Muscle of back (tissue), 11 donors: ENCODE measurements around the gene LRP1. TPM values are rescaled to one million over a fixed set of nuclear protein-coding genes. Genes with fewer than 3 reads are reported as not detected.
"Not testable (repeated sequence)": the region's sequence is repeated elsewhere in the genome, so short reads cannot be mapped to it uniquely, and the experiment has no call there.

Experiments
- DNase-seq, 3 donors: peaks; one replicate each; pipeline versions ENCODE4 v3.0.0 to v3.0.0-alpha.2; 2013
- polyA plus RNA-seq, 10 donors: library from polyadenylated mRNA; unstranded; fragments of 120-200 nt; gene quantifications; one replicate each; pipeline ENCODE4 v1.2.1, GENCODE V29; 2013; ENCODE audit not compliant: insufficient read length in 10 of 10

LRP1 gene
- polyA plus RNA-seq, 10 donors: 95.2 to 226 (median 134) TPM

GRCh38 chr12:57110104-57111030 is 17.9 kb upstream of the LRP1 start:
- peak in 1 of 3 donors; percentile 78 for DNase-seq

DNA sequence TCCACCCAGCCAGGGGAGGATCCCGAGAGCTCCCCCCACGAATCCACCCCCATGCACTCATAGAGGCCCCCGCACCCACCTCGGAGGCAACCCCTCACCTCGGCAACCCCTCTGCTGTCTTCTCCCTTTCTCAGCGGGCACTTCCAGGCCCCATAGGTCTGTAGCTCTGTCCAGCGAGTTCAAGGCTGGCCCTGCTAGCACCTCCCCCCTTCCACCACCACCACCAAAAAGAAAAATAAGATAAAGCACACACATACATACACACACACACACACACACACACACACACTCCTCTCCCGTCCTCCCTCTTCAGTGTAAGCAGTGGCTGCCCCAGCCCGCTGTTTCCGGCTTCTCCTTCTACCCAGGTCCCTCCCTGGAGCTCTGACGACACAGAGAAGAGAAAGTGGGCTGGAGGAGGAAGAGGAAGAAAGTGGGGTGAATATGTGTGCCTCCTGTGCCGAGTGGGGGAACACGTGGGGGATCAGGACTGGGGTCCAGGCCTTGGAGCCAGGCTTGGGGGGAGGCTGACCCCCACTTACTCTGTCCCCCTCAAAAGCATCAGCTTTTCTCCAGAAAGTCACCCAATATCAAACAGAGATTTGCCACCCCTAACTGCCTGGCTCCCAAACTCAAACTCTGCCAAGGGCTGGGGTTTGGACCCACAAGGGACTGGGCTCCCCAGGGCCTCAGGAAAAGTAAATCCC is 17.1 kb upstream of the LRP1 start, which contains the start of gene STAT6:
STAT6 (minus strand) TSS at position 332 of the 704 bp plus-strand sequence. CDS start 3,084 bp downstream, outside the sequence.
- peak; percentile 83 to 94 (median 84) for DNase-seq

- DNase-seq: no peak
Measured at GRCh38 chr12:57112492-57113294, 15.6 kb upstream of the LRP1 start.

GRCh38 chr12:57116580-57117281 is 11.6 kb upstream of the LRP1 start:
- no peak for DNase-seq

- DNase-seq: peak in 1 of 3 donors; percentile 37
Measured at GRCh38 chr12:57118711-57119271, 9.5 kb upstream of the LRP1 start.

DNA sequence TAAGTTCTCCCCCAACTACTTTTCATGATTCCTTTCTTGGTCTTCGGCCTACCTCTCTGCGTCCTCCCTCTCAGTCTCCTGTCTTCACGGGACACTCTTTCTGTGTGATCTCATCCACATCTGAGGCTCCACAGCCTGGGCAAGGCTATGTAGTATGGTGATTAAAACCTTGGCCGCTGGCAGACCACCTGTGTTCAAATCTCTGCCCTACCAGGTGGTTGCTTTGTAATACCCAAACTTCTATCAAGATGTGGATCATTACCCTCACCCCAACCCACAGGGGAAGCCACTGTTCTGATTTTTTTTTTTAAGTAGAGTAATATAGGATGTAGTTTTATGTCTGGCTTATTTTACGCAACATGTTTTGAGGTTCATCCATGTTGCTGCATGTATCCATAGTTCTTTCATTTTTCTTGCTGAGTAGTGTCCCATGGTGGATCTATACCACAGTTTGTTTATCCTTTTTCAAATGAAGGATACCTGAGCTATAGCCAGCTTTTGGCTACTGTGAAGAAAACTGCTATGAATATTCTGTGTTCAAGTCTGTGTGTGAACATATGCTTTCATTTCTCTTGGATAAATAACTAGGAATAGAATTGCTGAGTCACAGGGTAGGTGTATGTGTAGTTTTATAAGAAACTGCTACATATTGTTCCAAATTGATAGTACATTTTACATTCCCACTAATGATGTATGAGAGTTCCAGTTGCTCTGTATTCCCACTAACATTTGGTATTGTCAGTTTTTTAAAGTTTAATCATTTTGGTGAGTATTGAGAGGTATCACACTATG is 8.8 kb upstream of the LRP1 start:
- no peak for DNase-seq

DNA sequence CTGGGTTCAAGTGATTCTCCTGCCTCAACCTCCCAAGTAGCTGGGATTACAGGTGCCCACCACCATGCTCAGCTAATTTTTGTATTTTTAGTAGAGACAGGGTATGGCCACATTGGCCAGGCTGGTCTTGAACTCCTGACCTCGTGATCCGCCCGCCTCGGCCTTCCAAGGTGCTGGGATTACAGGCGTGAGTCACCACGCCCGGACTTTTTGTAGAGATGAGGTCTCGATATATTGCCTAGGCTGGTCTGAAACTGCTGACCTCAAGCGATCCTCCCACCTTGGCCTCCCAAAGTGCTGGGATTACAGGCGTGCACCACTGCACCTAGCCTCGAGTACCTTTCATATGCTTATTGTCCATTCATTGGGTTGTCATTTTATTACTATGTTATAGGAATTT is 7.6 kb upstream of the LRP1 start:
- DNase-seq: not testable (repeated sequence)

- DNase-seq: no peak
Measured at GRCh38 chr12:57123813-57124212, 4.5 kb upstream of the LRP1 start.

GRCh38 chr12:57124261-57124877 is 3.9 kb upstream of the LRP1 start:
- peak in 2 of 3 donors; percentile 81 to 88 for DNase-seq

GRCh38 chr12:57126061-57126460 is 2.2 kb upstream of the LRP1 start:
- no peak for DNase-seq

DNA sequence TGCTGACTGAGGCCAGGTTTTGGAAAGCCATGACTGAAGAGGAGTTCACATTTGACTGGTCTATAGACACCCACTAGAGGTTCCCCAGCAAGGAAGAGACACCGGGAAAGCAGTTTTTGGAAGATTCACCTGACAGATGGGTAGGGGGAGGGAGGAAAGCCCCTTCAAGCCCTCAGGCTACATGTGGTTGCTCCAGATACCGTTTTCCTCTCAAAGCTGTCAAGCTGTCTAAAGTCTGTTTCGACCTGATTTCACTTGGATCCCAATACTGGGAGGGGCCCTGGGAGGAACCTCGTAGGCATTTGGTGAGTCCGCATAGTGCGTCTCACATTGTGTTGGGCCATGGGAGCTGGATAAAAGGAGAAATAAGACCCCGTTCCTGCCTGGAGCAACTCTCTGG is 1.7 kb upstream of the LRP1 start:
- DNase-seq: no peak

DNA sequence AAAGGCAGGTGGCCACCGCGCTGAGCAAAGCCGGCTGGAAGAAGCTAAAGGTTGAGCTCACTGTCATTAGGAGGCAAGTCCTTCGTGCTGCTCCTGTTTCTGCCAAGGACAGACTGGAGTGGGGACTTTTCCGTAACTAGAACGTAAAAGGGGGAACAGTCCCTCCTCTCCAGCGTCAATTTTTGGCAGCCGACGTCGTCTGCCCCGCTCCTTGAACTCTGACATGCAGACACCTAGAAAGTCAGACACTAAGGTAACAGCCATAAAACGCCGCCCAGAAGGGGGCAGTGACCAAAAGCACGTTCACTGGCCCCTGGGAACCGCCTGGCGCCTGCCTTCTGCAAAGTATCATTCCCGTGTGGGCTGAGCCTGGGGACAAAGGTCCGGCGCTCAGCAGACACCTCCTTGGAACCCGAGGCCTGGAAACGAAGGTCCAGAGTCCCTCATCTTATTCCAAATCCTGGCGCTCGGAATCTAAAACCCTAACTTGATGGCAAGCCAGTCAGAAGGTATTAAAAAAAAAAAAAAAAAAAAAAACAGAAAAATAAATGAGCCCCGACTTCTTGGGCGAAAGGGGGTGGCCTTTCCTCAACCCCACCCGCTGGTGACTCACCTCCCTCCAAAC is 1.1 kb upstream of the LRP1 start:
- peak in 1 of 3 donors; percentile 71 for DNase-seq

DNA sequence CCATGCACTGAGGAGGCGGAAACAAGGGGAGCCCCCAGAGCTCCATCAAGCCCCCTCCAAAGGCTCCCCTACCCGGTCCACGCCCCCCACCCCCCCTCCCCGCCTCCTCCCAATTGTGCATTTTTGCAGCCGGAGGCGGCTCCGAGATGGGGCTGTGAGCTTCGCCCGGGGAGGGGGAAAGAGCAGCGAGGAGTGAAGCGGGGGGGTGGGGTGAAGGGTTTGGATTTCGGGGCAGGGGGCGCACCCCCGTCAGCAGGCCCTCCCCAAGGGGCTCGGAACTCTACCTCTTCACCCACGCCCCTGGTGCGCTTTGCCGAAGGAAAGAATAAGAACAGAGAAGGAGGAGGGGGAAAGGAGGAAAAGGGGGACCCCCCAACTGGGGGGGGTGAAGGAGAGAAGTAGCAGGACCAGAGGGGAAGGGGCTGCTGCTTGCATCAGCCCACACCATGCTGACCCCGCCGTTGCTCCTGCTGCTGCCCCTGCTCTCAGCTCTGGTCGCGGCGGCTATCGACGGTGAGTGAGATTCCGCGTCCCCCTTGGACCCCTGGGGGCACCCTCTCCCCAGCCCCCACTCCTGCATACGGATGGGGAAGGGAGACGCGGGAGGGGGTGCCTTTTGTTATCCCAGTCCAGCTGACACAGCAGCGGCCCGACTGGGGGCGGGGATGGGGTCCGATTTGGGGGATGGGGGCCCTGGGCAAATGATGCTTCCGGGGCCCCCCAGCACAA is 400 bp downstream of the LRP1 start:
- DNase-seq: no peak

DNA sequence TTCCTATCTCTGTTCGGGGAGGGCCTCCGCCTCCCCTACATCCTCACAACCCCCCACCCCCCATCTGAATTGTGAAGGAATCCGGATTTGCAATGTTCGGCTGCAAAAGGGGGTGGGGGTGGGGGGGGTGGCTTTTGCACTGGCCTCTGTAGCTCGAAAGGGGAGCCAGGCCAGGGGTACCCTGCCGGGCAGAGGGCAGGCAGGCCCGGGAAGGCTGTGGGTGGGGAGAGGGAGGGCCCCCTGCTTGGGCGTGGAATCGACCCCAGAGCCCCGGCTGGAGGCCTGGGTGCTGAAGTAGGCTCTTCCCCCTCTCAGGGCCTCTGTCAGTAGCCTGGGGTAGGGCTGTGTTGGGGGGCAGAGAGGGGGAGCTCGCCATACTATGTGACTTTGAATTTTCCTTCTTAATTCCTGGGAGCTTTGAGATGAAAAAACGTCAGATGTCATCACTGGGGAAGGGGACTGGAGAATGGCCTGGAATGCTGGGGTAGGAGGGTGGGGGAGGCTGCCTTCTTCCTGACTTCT is 1.1 kb downstream of the LRP1 start:
- DNase-seq: peak in 1 of 3 donors; percentile 63

- peak in 1 of 3 donors; percentile 52 for DNase-seq
Measured at GRCh38 chr12:57129889-57130288, 1.6 kb downstream of the LRP1 start.

GRCh38 chr12:57130941-57131340 is 2.7 kb downstream of the LRP1 start:
- DNase-seq: no peak

- DNase-seq: no peak
Measured at GRCh38 chr12:57131896-57132744, 3.8 kb downstream of the LRP1 start.
